ENCODE data around the gene SPEG.

DNA sequence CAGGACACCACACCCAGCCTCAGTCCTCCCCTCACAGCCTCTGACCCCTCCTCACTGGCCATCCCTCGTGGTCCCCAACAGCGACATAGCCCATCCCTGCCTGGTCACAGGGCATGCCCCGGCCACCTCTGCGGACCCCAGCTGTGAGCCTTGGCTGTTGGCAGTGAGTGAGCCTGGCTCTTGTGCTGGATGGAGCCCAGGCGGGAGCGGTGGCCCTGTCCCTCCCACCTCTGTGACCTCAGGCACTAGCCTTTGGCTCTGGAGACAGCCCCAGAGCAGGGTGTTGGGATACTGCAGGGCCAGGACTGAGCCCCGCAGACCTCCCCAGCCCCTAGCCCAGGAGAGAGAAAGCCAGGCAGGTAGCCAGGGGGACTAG is 8.6 kb upstream of the SPEG start:
- TF ChIP-seq CTCF (IDR thresholded peaks at IDR 0.05) (no peak), POLR2AphosphoS5 (IDR thresholded peaks at IDR 0.05) (no peak), POLR2A (IDR thresholded peaks at IDR 0.05) (no peak)

Data from upper lobe of left lung (tissue), 4 donors.